Tibial artery (tissue), 4 donors: ENCODE data around the gene CACNA1A.

Source experiments
- DNase-seq, 2 donors: peaks; one replicate each; pipeline ENCODE4 v3.0.0-alpha.2; 2019
- H3K27ac ChIP-seq, 2 donors: fragments of 200-600 bp; sonication (generic) in 1 of 2; 1 replicate in 1 of 2; 2 replicates in 1 of 2; pipeline ENCODE4 v1.5.1; 2018 to 2019; ENCODE audit warnings: mild to moderate bottlenecking in 1 of 2
- H3K27me3 ChIP-seq, 2 donors: fragments of 200-600 bp; sonication (generic) in 1 of 2; one replicate each; pipeline versions ENCODE4 v1.5.1 to v1.6.0; 2016 to 2019
- H3K36me3 ChIP-seq, 3 donors: fragments of 200-600 bp; sonication (generic) in 2 of 3; one replicate each; pipeline ENCODE4 v1.5.1; 2016 to 2019; ENCODE audit warnings: mild to moderate bottlenecking in 2 of 3
- H3K4me1 ChIP-seq, 4 donors: fragments of 200-600 bp; sonication (generic) in 2 of 4; 1 replicate in 3 of 4; 2 replicates in 1 of 4; pipeline ENCODE4 v1.5.1; 2016 to 2019
- H3K4me3 ChIP-seq, 2 donors: fragments of 200-600 bp; sonication (generic) in 1 of 2; 1 replicate in 1 of 2; 2 replicates in 1 of 2; pipeline ENCODE4 v1.5.1; 2018 to 2019; ENCODE audit warnings: mild to moderate bottlenecking in 2 of 2
- H3K9me3 ChIP-seq, 3 donors: fragments of 200-600 bp; sonication (generic) in 1 of 3; one replicate each; pipeline ENCODE4 v1.5.1; 2016 to 2019
- CTCF ChIP-seq, 2 experiments: fragments of 200-600 bp in 1 of 2; fragments of 450-650 bp in 1 of 2; IDR thresholded peaks; one replicate each; pipeline ENCODE4 v1.5.1; 2017 to 2019; ENCODE audit warnings: antibody characterized with exemption in 2 of 2, mild to moderate bottlenecking in 1 of 2, moderate library complexity in 1 of 2
- intact Hi-C: fragments of 100-400 bp; cut with DNase I; formaldehyde crosslinking; loops from one replicate; pipeline ENCODE4 v1.15.0; 2023; ENCODE audit warnings: low total_unique reads

CACNA1A gene

GRCh38 chr19:13544423-13544822, 38.1 kb upstream of the CACNA1A start:
- Histone ChIP-seq H3K27ac (no peak overlapping the region), H3K4me1 (no peaks in the 10 kb centered on the region), H3K4me3 (no peak overlapping the region), H3K27me3 (peaks cover 0 to 33% of the 10 kb centered on the region in 2 donors), H3K36me3 (no peaks in the 10 kb centered on the region), H3K9me3 (peaks cover 0 to 15% (median 6%) of the 10 kb centered on the region in 3 donors)
- intact Hi-C loops: no loop called here
- no peak for TF ChIP-seq CTCF (IDR thresholded peaks at IDR 0.05)
- no peak for DNase-seq

GRCh38 chr19:13541554-13541953, 35.3 kb upstream of the CACNA1A start:
- Histone ChIP-seq H3K36me3 (no peaks in the 10 kb centered on the region), H3K27ac (no peak overlapping the region), H3K4me3 (no peak overlapping the region), H3K27me3 (peaks cover 0 to 32% of the 10 kb centered on the region in 2 donors), H3K4me1 (no peaks in the 10 kb centered on the region), H3K9me3 (peaks cover 0 to 15% (median 6%) of the 10 kb centered on the region in 3 donors)
- no peak for DNase-seq
- intact Hi-C loops: no loop called here
- TF ChIP-seq CTCF (IDR thresholded peaks at IDR 0.05): no peak

GRCh38 chr19:13539332-13539731, 33.1 kb upstream of the CACNA1A start:
- intact Hi-C loops: no loop called here
- Histone ChIP-seq H3K36me3 (no peaks in the 10 kb centered on the region), H3K4me1 (no peaks in the 10 kb centered on the region), H3K27me3 (peaks cover 0 to 26% of the 10 kb centered on the region in 2 donors), H3K27ac (no peak overlapping the region), H3K4me3 (no peak overlapping the region), H3K9me3 (peaks cover 0 to 4% (median 0%) of the 10 kb centered on the region in 3 donors)
- TF ChIP-seq CTCF (IDR thresholded peaks at IDR 0.05): no peak
- DNase-seq: no peak

GRCh38 chr19:13538601-13539253, 32.4 kb upstream of the CACNA1A start:
- intact Hi-C loops: no loop called here
- Histone ChIP-seq H3K27ac (no peak overlapping the region), H3K27me3 (peaks cover 0 to 26% of the 10 kb centered on the region in 2 donors), H3K36me3 (no peaks in the 10 kb centered on the region), H3K4me1 (no peaks in the 10 kb centered on the region), H3K9me3 (peaks cover 0 to 4% (median 0%) of the 10 kb centered on the region in 3 donors), H3K4me3 (no peak overlapping the region)
- no peak for DNase-seq
- TF ChIP-seq CTCF (IDR thresholded peaks at IDR 0.05): no peak

- Histone ChIP-seq H3K4me1 (no peaks in the 10 kb centered on the region), H3K27ac (no peak overlapping the region), H3K9me3 (no peaks in the 10 kb centered on the region), H3K36me3 (no peaks in the 10 kb centered on the region), H3K27me3 (peaks cover 0 to 33% of the 10 kb centered on the region in 2 donors), H3K4me3 (no peak overlapping the region)
- DNase-seq: no peak
- TF ChIP-seq CTCF (IDR thresholded peaks at IDR 0.05): no peak
- intact Hi-C loops: no loop called here
These were observed 31.2 kb upstream of the CACNA1A start for GRCh38 chr19:13537454-13537853.
